Amniotic epithelial cell (primary cell): ENCODE data around the gene CEP170.
"Not testable (repeated sequence)": the region's sequence is repeated elsewhere in the genome, so short reads cannot be mapped to it uniquely, and the experiment has no call there.

Experiments
- DNase-seq: peaks from one replicate; pipeline ENCODE4 v3.0.0-alpha.2; 2010; ENCODE audit warnings: low read depth

The CEP170 gene

GRCh38 chr1:243233908-243234307 lies 21.2 kb downstream of the CEP170 start:
- DNase-seq: peak; percentile 82

GRCh38 chr1:243230914-243231313 lies 24.2 kb downstream of the CEP170 start:
- DNase-seq: peak; percentile 56

GRCh38 chr1:243229526-243229925 lies 25.6 kb downstream of the CEP170 start:
- no peak for DNase-seq

- DNase-seq: no peak
Observed at GRCh38 chr1:243227622-243228021, 27.5 kb downstream of the CEP170 start.

- no peak for DNase-seq
Observed at GRCh38 chr1:243218059-243218458, 37.0 kb downstream of the CEP170 start.

GRCh38 chr1:243217349-243217748 lies 37.7 kb downstream of the CEP170 start:
- no peak for DNase-seq

GRCh38 chr1:243216741-243217140 lies 38.3 kb downstream of the CEP170 start:
- DNase-seq: peak; percentile 57

GRCh38 chr1:243215276-243215875 lies 39.7 kb downstream of the CEP170 start:
- DNase-seq: not testable (repeated sequence)

- DNase-seq: peak; percentile 90
Observed at GRCh38 chr1:243213045-243213787, 41.9 kb downstream of the CEP170 start.

GRCh38 chr1:243211984-243212383 lies 43.1 kb downstream of the CEP170 start:
- DNase-seq: peak; percentile 85

- DNase-seq: peak; percentile 84
Observed at GRCh38 chr1:243205026-243205501, 50.0 kb downstream of the CEP170 start.

GRCh38 chr1:243204336-243204735 lies 50.7 kb downstream of the CEP170 start:
- DNase-seq: peak; percentile 36

- not testable (repeated sequence) for DNase-seq
Observed at GRCh38 chr1:243203196-243203595, 51.9 kb downstream of the CEP170 start.

GRCh38 chr1:243201316-243201715 lies 53.8 kb downstream of the CEP170 start:
- not testable (repeated sequence) for DNase-seq

GRCh38 chr1:243197524-243197923 lies 57.6 kb downstream of the CEP170 start:
- DNase-seq: not testable (repeated sequence)

GRCh38 chr1:243193330-243193729 lies 61.8 kb downstream of the CEP170 start:
- DNase-seq: not testable (repeated sequence)

GRCh38 chr1:243186201-243186995 lies 68.7 kb downstream of the CEP170 start:
- DNase-seq: not testable (repeated sequence)

GRCh38 chr1:243184787-243185186 lies 70.3 kb downstream of the CEP170 start:
- DNase-seq: not testable (repeated sequence)

- not testable (repeated sequence) for DNase-seq
Observed at GRCh38 chr1:243183661-243184060, 71.4 kb downstream of the CEP170 start.

- DNase-seq: not testable (repeated sequence)
Observed at GRCh38 chr1:243183176-243183575, 71.9 kb downstream of the CEP170 start.

GRCh38 chr1:243179720-243180119 lies 75.4 kb downstream of the CEP170 start:
- peak; percentile 10 for DNase-seq

- not testable (repeated sequence) for DNase-seq
Observed at GRCh38 chr1:243177792-243178191, 77.3 kb downstream of the CEP170 start.
